Measurements from ENCODE around the gene CCDC78.
"Not testable (repeated sequence)": the region's sequence is repeated elsewhere in the genome, so short reads cannot be mapped to it uniquely, and the experiment has no call there.

CCDC78 gene

DNA sequence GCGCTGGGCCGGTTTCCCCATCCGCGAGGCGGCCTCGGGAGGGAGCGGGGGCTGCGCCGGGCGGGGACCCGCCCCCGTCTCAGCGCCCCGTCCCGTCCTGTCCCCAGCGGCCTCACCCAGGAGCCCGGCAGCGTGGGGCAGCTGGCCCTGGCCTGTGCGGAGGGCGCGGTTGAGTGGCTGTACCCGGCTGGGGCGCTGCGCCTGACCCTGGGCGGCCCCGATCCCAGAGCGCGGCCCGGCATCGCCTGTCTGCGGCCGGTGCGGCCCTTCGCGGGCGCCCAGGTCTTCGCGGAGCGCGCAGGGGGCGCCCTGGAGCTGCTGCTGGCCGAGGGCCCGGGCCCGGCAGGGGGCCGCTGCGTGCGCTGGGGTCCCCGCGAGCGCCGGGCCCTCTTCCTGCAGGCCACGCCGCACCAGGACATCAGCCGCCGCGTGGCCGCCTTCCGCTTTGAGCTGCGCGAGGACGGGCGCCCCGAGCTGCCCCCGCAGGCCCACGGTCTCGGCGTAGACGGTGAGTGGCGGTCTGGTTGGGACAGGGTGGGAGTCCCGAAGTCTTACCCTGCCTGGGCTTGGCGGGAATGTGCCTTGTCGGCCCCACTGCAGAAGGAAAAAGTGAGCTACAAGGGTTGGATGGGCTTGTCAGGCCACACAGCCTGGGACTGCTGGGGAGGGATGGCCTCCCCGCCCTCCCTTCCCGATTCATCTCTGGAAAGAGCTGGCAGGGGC, 10.6 kb downstream of the CCDC78 start:
- FAIRE-seq (no peak), DNase-seq (ENCODE audit: extremely low spot score, insufficient read length, low read depth) (no peak)

DNA sequence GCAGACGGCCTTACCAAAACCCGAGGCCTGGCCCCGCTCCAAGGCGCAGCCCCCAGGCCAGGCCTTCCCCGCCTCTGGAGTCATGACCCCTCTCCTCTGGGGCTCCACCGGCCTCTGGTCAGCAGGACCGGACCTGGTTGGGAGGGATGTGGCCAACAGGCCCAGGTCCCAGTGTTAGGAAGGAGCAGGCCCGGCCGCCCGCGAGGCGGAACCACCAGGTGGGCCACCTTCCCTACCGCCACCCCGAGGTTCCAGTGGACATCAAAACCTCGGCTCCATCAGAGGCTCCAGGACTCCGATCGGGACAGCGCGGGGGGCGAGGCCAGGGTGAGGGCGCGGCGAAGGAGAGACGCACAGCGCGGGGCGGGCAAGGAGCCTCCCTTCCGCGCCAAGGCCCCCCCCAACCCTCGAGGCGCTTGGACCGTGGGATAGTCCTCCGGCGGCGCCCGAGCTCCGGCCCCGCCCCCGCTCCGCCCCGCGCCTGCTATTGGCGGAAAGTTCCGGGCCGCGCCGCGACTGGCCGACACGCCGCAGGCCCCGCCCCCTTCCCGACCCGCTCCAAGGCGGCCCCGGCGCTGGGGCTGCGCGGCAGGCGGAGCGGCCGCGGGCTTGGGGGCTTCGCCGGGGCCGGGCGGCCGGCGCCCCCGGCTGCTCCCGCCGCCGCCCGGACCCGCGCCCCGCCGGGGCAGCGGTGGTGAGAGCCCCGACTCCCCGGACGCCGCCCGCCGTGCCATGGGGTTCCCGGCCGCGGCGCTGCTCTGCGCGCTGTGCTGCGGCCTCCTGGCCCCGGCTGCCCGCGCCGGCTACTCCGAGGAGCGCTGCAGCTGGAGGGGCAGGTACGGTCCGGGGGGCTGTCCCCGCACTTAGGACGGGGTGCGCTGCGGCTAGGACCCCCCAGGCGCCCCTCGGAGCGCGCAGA, 11.4 kb downstream of the CCDC78 start, which contains the start of gene METRN:
METRN (plus strand) TSS at position 561 of the 919 bp plus-strand sequence; CDS start at position 733, 172 bp downstream.
- FAIRE-seq: peak; percentile 33
- peak; percentile 83 for DNase-seq (ENCODE audit: extremely low spot score, insufficient read length, low read depth)

DNA sequence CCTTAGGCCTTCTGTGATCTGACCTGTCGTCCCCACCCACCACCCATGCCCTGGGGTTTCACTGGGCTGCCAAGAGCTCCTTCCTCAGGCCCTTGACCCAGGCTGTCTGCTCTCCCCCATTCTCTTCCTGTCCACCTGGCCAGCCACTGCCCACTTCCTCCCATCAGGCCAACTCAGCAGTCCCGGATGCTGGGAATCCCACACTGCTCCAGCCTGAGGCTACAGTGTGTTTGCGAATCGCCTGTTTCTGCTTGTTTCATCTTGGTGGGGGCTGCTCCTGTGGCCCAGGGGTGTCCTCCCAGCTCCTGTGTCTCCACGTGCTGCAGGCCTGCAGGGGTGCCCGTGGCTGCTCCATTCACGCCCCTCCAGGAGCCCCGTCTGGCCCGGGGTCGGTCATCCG, 12.2 kb downstream of the CCDC78 start:
- DNase-seq (ENCODE audit: extremely low spot score, insufficient read length, low read depth) (no peak), FAIRE-seq (no peak)

DNA sequence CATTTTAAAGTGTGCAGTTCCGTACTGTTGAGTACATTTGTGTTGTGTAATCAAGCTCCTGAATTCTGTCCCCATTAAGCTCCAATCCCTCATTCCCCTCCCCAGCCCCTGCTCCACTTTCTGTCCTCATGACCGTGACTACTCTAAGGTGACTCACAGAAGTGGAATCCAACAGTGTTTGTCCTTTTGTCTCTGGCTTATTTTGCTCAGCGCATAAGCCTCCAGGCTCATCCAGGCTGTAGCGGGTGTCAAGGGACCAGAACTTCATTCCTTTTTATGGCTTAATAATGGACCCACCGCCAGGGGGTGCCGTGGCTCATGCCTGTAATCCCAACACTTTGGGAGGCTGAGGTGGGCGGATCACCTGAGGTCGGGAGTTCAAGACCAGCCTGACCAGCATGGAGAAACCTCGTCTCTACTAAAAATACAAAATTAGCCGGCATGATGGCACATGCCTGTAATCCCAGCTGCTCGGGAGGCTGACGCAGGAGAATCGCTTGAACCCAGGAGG, 13.4 kb downstream of the CCDC78 start:
- not testable (repeated sequence) for FAIRE-seq; DNase-seq (ENCODE audit: extremely low spot score, insufficient read length, low read depth)

DNA sequence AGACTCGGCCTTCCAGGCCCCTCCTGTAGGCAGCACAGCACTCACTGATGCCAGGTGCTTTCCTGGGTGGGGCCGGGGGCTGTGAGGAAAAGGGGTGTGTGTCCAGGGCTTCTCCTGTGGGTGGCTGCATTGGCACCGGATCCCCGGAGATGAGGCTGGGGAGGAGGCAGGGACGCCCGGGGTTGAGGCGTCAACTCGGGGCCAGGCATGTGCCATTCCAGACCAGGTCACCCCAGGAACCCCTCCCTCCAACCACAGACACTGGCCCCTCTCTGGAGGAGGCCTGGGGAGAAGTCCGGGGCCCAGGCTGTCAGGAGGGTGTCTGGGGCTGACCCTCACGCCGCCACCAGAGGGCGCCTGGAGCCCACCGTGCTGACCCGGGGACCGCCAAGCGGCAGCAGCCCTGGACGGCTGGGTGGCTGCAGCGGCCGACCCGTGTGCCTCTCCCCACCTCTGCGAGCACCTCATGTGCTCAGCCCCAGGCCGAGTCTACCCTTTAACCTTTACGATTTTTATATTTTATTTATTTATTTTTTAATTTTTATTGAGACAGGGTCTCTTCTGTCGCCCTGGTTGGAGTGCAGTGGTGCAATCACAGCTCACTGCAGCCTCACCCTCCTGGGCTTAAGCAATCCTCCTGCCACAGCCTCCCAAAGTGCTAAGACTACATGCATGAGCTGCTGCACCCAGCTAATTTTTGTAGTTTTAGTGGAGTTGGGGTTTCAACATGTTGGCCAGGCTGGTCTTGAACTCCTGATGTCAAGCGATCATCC, 14.5 kb downstream of the CCDC78 start:
- DNase-seq (ENCODE audit: extremely low spot score, insufficient read length, low read depth): peak; percentile 76
- peak; percentile 76 for FAIRE-seq

DNA sequence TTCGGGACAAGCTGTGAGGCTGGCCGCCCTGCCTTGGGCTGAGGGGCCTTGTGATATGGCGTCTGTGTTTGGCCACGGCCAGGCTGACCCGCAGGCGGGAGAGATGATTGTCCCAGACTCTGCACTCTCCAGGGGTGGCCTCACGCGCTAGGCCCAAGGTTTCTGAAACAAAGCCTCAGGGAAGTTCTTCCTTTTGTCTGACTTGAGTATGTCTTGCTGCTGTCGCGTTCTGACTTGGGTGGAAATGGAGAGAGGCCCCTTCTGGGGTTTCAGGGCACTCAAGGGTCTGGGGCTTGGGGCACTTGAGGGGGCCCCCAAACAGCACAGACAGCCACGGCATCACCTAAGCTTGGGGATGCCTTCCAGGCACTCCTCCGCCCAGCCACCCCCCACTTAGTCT, 15.2 kb downstream of the CCDC78 start:
- no peak for FAIRE-seq
- no peak for DNase-seq (ENCODE audit: extremely low spot score, insufficient read length, low read depth)

DNA sequence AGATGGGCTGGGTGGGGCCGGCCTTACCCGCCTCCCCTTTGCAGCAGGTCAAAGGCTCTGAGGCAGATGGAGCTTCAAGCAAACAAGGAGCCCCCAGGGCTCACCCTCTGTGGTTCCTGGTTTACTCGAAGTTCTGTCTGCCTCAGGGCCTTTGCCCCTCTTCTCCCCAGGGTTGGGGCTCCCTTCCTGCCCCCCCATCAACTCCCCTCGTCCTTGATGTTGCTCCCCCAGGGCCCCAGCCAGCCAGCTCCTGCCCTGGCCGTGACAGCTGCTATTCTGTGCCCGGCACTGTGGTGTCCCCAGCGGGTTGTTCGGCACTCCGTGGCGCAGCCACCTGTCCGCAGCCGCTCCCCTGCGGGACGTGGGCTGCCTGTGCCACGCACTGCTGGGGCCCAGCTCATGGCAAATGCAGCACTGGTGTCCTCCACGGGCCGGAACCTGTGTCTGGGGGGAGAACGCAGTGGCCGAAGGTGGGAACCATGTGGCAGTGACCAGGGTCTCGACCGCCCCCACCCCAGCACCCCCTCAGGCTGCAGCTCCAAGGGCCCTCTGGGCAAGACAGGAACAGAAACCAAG, 15.7 kb downstream of the CCDC78 start:
- FAIRE-seq (no peak), DNase-seq (ENCODE audit: extremely low spot score, insufficient read length, low read depth) (no peak)

DNA sequence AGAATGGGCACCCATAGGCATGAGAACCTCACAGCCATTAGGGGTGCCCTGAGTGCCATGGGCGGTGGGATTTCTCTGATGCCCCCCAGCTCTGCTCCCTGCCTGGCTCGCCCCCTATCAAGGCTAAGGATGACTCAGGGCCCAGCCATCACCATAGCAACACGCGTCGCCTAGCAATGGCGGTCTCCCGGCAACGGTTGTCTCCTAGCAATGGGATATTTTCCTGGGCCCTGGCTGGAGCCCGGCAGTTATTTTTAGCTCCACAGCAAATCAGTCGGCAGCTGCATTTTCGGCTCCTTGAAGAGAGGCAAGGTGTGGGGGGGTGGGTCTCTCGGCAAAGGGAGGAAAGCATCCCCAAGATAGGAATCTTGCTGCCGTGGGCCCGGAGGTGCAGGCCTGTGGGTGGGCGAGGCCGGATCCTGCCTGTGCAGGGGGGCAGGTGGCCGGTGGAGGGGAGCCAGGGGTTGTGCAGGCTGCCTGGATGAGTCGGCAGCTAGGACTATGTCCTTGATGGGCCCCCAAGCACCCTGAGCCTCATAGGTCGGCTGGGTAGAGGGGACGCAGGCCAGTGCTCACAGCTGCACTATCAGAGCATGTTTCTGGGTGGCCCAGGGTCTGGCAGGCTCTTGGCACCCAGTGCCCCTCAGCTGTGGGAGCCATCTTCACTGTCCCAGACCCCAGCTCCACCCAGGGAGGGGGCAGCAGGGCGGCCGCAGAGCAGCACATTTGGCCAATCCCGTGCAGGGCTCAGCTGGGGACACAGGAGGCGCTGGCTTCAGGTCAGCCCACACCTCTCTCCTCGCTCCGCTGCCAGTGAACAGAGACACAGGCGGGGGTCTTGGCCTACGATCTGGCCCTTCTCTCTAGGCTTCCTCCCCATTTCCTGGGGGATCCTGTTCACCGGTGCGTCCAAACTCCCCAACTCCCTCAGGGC, 16.4 kb downstream of the CCDC78 start:
- DNase-seq (ENCODE audit: extremely low spot score, insufficient read length, low read depth) (no peak), FAIRE-seq (no peak)

DNA sequence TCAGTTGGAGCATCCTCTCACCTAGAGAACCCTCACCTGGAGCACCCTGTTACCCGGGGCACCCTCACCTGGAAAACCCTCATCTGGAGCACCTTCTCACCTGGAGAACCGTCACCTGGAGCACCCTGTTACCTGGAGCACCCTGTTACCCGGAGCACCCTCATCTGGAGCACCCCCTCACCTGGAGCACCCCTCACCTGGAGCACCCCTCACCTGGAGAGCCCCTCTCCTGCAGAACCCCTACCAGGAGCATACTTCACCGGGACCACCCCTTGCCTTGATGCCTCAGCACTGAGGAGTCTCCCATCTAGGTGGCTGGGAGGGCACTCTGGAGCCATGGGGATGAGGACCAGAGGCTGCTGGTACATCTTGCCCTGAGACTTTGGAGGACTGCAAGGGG, 17.3 kb downstream of the CCDC78 start:
- FAIRE-seq (no peak), DNase-seq (ENCODE audit: extremely low spot score, insufficient read length, low read depth) (no peak)

DNA sequence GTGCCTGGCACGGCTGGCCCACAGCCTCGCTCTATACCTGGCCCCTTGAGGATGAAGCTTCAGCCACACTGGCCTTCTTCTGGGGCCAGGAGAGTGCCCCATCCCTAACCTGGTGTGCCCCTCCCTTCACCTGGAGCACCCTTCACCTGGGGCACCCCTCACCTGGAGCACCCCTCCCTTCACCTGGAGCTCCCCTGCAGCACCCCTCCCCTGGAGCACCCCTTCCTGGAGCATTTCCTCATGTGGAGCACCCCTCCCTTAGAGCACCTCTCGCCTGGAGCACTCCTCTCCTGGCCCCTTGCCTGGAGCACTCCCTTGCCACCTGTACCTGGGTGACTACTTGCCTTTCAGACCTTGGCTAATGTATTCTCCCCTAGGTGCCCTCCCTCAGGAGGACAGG, 18.2 kb downstream of the CCDC78 start:
- FAIRE-seq: no peak
- no peak for DNase-seq (ENCODE audit: extremely low spot score, insufficient read length, low read depth)

DNA sequence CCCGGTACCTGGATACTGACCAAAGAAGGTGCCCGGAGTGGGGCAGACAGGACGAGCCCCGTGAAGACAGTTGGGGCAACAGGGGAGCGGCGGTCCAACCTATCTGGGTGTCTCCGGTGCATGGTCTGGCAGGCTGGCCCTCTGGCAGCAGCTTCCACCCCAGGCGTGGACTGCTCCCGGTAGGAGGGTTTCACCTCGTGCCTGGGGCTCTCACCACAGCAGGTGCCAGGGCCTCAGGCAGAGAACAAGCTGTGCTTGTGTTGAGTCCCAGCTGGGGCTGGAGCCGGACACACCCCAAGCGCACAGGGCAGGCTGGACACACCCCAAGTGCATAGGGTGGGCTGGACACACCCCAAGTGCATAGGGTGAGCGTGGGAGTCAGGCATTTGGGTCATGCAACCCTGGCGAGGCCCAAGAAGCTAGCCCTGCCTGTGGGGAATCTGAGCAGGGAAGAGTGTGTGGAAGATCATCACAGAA, 19.1 kb downstream of the CCDC78 start:
- no peak for DNase-seq (ENCODE audit: extremely low spot score, insufficient read length, low read depth)
- FAIRE-seq: no peak

DNA sequence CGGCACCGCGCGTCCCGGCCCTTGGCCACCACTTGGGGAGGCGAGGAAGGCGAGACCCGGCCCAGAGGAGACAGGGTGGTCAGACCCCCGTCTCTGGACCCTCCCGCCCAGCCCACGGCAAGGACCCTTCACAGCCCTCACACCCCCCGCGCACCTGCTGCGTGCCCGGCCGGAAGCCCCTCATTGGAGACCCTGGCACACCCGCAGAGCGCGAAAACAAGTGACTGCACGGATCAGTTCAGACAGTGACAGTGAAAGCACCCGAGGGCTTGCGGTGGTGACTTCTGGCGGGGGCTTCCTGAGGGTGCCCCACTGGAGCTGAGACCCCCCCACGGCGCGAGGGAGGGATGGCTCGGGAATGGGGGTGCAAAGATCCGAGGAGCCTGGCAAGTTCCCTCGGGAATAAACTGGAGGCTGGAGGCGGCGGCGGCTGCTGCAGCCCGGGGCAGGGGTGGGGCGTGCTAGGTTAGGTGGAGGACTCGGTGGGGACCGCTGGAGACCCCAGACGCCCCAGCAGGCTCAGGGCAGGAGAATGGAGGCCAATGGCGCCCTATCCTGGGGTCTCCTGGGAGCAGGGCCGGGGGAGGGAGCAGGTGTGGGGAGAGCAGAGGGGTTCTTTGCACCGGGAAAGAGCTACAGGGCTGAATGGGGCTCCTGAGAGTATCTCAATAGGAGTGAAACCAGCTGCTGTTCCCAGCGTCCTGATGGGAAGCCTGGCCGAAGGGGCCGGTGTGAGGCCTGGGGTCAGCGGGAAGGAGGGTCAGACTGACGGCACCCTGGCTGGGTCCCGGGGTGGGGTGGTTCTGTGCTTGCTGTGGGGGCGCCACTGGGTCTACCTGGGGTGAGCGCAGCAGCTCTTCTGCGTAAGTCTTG, 19.8 kb downstream of the CCDC78 start:
- FAIRE-seq: no peak
- DNase-seq (ENCODE audit: extremely low spot score, insufficient read length, low read depth): no peak

DNA sequence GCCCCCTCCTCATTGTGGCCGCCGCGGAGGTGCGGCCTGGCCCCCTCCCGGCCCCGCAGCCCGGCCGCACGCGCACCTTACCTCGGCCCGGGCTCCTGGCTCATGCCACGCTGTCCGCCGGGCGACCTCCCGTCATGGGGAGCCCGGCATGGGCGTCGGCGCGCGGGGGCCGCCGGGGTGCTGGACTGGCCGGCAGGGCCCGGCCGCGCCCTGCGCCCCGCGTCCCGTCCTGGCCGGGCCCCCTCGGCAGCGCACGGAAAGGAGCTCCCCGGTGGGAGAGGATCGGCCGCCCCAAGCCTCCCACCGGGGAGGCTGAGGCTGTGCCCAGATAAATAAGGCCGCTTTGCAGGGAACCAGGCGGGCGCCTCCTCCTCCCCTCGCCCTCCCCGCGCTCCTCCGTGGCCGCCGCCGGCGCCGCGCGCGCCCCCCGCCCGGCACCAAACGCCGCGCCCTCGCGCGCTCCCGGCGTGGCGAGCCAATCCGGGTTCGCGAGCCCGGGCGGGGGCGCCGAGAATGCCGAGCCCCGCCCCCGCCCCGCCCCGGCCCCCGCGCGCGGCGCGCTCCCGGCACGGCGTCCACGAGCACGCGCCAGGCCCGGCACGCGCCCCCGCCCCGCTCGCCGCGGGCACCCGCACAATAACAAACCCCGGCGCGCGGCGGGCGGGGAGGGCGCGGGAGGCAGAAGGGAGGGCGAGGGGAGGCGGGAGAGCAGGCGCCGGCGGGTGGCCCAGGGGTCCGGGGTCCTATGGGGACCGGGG, 20.6 kb downstream of the CCDC78 start, which contains the start of gene FBXL16:
FBXL16 (minus strand) TSS at position 371 of the 758 bp plus-strand sequence. CDS start 8,396 bp downstream, outside the sequence.
- no peak for DNase-seq (ENCODE audit: extremely low spot score, insufficient read length, low read depth)
- FAIRE-seq: no peak

DNA sequence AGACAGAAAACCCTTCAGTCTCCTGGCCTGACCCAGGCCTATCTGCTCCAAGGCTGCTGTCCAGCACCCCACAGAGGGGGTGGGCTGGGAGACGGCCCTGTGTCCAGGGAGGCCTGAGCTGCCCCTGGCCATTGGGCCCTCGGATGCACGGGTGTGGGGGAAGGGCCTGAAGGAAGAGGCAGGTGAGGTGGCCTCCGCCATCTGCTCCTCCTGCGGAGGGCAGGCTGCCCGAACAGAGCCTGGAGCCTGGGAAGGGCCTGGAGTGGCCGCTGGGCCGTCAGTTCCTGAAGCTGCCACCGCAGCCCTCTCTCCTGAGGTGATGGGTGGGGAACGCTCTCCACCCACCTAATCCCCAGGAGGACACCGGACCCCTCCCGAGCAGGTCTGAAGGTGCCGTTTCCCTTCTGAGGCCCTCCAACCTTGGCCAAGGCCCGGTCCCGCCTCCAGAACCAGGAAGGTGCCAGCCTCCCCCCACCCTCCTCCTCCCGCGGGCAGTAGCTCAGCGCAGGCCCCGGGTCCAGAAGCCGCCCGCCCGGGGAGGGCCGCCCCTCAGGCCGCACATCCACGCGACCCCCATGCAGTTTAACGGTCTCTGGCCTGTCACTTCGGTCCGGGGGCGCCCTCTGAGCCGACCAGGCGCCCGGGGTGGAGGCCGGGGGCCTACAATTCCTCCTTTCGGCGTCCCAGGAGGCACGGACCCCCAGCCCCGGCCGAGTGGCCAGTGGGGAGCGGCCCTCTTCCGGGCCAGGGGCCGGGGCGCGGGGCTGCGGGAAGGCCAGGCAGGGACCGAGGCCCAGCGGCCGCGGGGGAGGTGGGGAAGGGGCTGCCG, 21.5 kb downstream of the CCDC78 start:
- no peak for FAIRE-seq
- no peak for DNase-seq (ENCODE audit: extremely low spot score, insufficient read length, low read depth)

DNA sequence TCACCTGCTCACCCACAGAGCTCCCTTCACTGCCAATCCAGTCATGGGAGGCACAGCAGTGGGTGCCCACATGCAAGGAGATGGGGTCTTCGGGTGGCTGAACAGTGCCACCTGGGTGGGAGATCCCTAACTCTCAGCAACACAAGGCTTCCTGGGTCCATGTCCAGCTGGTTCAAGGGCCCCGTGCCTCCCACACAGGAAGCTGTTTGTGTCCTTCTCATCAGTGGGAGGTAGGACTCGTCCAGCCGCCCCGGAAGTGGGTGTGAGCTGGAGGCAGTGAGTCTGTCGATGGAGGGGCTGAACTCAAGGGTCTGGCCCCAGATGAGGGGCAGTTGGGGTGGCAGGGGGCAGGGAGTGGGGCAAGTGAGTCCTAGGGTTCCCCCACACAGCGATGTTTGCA, 22.2 kb downstream of the CCDC78 start:
- DNase-seq (ENCODE audit: extremely low spot score, insufficient read length, low read depth) (no peak), FAIRE-seq (no peak)

DNA sequence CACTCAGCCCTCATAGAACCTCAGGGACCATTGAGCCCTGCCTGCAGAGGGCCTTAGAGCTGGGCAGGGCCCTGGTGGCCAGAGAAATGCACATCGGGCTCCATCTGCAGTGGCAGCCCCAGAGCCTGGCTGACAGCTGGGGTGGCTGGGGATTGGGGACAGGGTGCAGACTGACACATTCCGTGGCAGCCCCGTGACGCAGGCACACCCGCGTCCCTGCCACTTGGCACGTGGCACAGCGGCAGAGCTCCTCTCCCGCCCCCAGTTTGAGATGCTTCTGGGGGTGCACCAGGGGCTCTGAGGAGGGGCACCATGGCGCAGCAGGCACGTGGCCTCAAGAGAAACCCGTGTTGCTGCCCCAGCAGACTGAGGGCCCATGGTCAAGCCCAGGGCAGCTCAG, 22.8 kb downstream of the CCDC78 start:
- DNase-seq (ENCODE audit: extremely low spot score, insufficient read length, low read depth) (no peak), FAIRE-seq (no peak)
